DOHH2 (cell line): Measurements from ENCODE around the gene FNDC3B.

ENCODE experiments used
- H3F3A ChIP-seq: fragments of 200-600 bp; sonication (generic), shearing (Covaris generic); 2 replicates; pipeline ENCODE4 v1.6.0; 2016; ENCODE audit warnings: antibody characterized with exemption, mild to moderate bottlenecking; ENCODE audit not compliant: control insufficient read depth, insufficient read depth
- H3K27ac ChIP-seq: fragments of 200-600 bp; sonication (generic); 2 replicates; pipeline ENCODE4 v1.5.1; 2014; ENCODE audit warnings: low read depth, mild to moderate bottlenecking, low read length, moderate library complexity
- H3K27me3 ChIP-seq: fragments of 200-600 bp; sonication (generic); 2 replicates; pipeline ENCODE4 v1.6.1; 2014; ENCODE audit warnings: mild to moderate bottlenecking, low read length, mixed read lengths; ENCODE audit not compliant: control insufficient read depth
- H3K36me3 ChIP-seq: fragments of 200-600 bp; sonication (generic); 2 replicates; pipeline ENCODE4 v1.6.1; 2014; ENCODE audit warnings: mild to moderate bottlenecking, low read length, moderate library complexity, mixed read lengths; ENCODE audit not compliant: control insufficient read depth
- H3K4me1 ChIP-seq: fragments of 200-600 bp; sonication (generic); 2 replicates; pipeline ENCODE4 v1.6.1; 2014; ENCODE audit warnings: mild to moderate bottlenecking, low read length, mixed read lengths; ENCODE audit not compliant: control insufficient read depth
- H3K4me2 ChIP-seq: fragments of 200-600 bp; sonication (generic); 2 replicates; pipeline ENCODE4 v1.6.0; 2014; ENCODE audit warnings: mild to moderate bottlenecking, low read length, moderate library complexity
- H3K4me3 ChIP-seq: fragments of 200-600 bp; sonication (generic); 2 replicates; pipeline ENCODE4 v1.5.1; 2014; ENCODE audit warnings: mild to moderate bottlenecking, low read length, mixed read lengths
- H3K79me2 ChIP-seq: fragments of 200-600 bp; sonication (generic); 2 replicates; pipeline ENCODE4 v1.6.1; 2014; ENCODE audit warnings: mild to moderate bottlenecking, low read length, mixed read lengths; ENCODE audit not compliant: control insufficient read depth
- H3K9me2 ChIP-seq: fragments of 200-600 bp; sonication (generic); replicated peaks from 2 replicates; pipeline ENCODE4 v1.6.1; 2014; ENCODE audit warnings: mild to moderate bottlenecking, low read length, mixed read lengths; ENCODE audit not compliant: control insufficient read depth
- H3K9me3 ChIP-seq: fragments of 200-600 bp; sonication (generic); 2 replicates; pipeline ENCODE4 v1.6.1; 2014; ENCODE audit warnings: antibody characterized with exemption, low read length, mixed read lengths; ENCODE audit not compliant: control insufficient read depth, insufficient read depth
- H4K20me1 ChIP-seq: fragments of 200-600 bp; sonication (generic); 2 replicates; pipeline ENCODE4 v1.6.0; 2014; ENCODE audit warnings: low read depth, mild to moderate bottlenecking, antibody characterized with exemption, low read length, moderate library complexity; ENCODE audit not compliant: control insufficient read depth, insufficient read depth
- CTCF ChIP-seq: fragments of 200-600 bp; sonication (generic); IDR thresholded peaks from one replicate; pipeline ENCODE4 v1.5.1; 2014; ENCODE audit warnings: antibody characterized with exemption, mild to moderate bottlenecking, low read depth, low read length; ENCODE audit not compliant: poor library complexity, severe bottlenecking
- EZH2phosphoT487 ChIP-seq: fragments of 200-600 bp; sonication (generic); IDR thresholded peaks from 2 replicates; pipeline ENCODE4 v1.6.1; 2017; ENCODE audit warnings: borderline replicate concordance, mild to moderate bottlenecking, antibody characterized with exemption, low read length, moderate library complexity, mixed read lengths

FNDC3B gene

GRCh38 chr3:172219750-172220149 lies 180.4 kb downstream of the FNDC3B start:
- Histone ChIP-seq H3K36me3 (no peaks in the 10 kb centered on the region), H3K4me1 (no peaks in the 10 kb centered on the region), H4K20me1 (no peaks in the 10 kb centered on the region), H3K27ac (no peak overlapping the region), H3K27me3 (no peaks in the 10 kb centered on the region), H3K4me3 (no peak overlapping the region), H3K79me2 (no peaks in the 10 kb centered on the region), H3K4me2 (no peak overlapping the region), H3K9me2 (no peaks in the 10 kb centered on the region), H3K9me3 (no peaks in the 10 kb centered on the region), H3F3A (no peaks in the 10 kb centered on the region)
- no peak for TF ChIP-seq EZH2phosphoT487
- no peak for TF ChIP-seq CTCF

- Histone ChIP-seq H3K4me2 (no peak overlapping the region), H3K9me3 (no peaks in the 10 kb centered on the region), H3F3A (no peaks in the 10 kb centered on the region), H4K20me1 (no peaks in the 10 kb centered on the region), H3K9me2 (no peaks in the 10 kb centered on the region), H3K36me3 (no peaks in the 10 kb centered on the region), H3K27me3 (no peaks in the 10 kb centered on the region), H3K27ac (no peak overlapping the region), H3K79me2 (no peaks in the 10 kb centered on the region), H3K4me3 (no peak overlapping the region), H3K4me1 (no peaks in the 10 kb centered on the region)
- TF ChIP-seq CTCF = no peak
- TF ChIP-seq EZH2phosphoT487 = no peak
These were observed 182.2 kb downstream of the FNDC3B start for GRCh38 chr3:172221547-172221946.

- Histone ChIP-seq H4K20me1 (no peaks in the 10 kb centered on the region), H3K27ac (no peak overlapping the region), H3K4me1 (peaks cover 9% of the 10 kb centered on the region), H3K9me3 (no peaks in the 10 kb centered on the region), H3K79me2 (no peaks in the 10 kb centered on the region), H3K4me2 (no peak overlapping the region), H3K4me3 (no peak overlapping the region), H3K27me3 (no peaks in the 10 kb centered on the region), H3K9me2 (no peaks in the 10 kb centered on the region), H3F3A (no peaks in the 10 kb centered on the region), H3K36me3 (no peaks in the 10 kb centered on the region)
- TF ChIP-seq CTCF (no peak), EZH2phosphoT487 (no peak)
These were observed 183.2 kb downstream of the FNDC3B start for GRCh38 chr3:172222478-172223071.

GRCh38 chr3:172223870-172224269 lies 184.5 kb downstream of the FNDC3B start:
- Histone ChIP-seq H3K79me2 (no peaks in the 10 kb centered on the region), H3K27ac (no peak overlapping the region)
- TF ChIP-seq EZH2phosphoT487 (no peak), CTCF (no peak)

More at GRCh38 chr3:172223870-172224269, 184.5 kb downstream of the FNDC3B start:
- Histone ChIP-seq H3K36me3 (no peaks in the 10 kb centered on the region), H3K9me3 (no peaks in the 10 kb centered on the region), H3F3A (no peaks in the 10 kb centered on the region), H3K4me2 (no peak overlapping the region), H3K4me3 (no peak overlapping the region), H3K4me1 (peaks cover 11% of the 10 kb centered on the region), H3K9me2 (no peaks in the 10 kb centered on the region), H4K20me1 (no peaks in the 10 kb centered on the region), H3K27me3 (no peaks in the 10 kb centered on the region)
